ENCODE data around the gene MC1R. TPM values are rescaled to one million over a fixed set of nuclear protein-coding genes. Genes with fewer than 3 reads are reported as not detected.

MC1R gene
- total RNA-seq, 1 donor from 2014 or later, result 1.2 TPM

DNA sequence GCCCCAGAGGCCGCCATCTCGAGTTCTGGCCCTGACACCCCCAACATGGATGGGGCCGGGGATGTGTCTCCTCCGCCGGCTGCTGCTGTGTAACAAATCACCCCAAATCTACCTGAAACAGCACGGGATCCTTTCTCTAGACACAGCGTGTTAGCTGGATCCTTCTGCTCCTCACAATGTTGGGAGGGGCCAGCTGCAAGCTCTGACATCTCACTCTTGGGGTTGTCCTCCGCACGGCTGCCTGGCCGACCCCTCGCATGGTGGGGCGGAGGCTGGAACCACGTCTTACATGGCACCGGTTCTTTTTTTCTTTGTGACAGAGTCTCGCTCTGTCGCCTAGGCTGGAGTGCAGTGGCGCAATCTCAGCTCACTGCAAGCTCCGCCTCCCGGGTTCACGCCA is 18.3 kb downstream of the MC1R start:
- DNase-seq, result no peak
- TF ChIP-seq, protein P1, sequence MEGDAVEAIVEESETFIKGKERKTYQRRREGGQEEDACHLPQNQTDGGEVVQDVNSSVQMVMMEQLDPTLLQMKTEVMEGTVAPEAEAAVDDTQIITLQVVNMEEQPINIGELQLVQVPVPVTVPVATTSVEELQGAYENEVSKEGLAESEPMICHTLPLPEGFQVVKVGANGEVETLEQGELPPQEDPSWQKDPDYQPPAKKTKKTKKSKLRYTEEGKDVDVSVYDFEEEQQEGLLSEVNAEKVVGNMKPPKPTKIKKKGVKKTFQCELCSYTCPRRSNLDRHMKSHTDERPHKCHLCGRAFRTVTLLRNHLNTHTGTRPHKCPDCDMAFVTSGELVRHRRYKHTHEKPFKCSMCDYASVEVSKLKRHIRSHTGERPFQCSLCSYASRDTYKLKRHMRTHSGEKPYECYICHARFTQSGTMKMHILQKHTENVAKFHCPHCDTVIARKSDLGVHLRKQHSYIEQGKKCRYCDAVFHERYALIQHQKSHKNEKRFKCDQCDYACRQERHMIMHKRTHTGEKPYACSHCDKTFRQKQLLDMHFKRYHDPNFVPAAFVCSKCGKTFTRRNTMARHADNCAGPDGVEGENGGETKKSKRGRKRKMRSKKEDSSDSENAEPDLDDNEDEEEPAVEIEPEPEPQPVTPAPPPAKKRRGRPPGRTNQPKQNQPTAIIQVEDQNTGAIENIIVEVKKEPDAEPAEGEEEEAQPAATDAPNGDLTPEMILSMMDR (IDR thresholded peaks at IDR 0.05; ENCODE audit: borderline replicate concordance), result no peak
- intact Hi-C loops (cut with micrococcal nuclease), result no loop called here
- H3K27me3 ChIP-seq (ENCODE audit: low read depth), result peaks cover 6% of the 10 kb centered on the region
- no peak overlapping the region for H3K4me3 ChIP-seq
- no peaks in the 10 kb centered on the region for H3K36me3 ChIP-seq
- no peak overlapping the region for H3K27ac ChIP-seq (replicated peaks)
- no peaks in the 10 kb centered on the region for H3K9me3 ChIP-seq (replicated peaks)
- H3K4me1 ChIP-seq, result no peaks in the 10 kb centered on the region

DNA sequence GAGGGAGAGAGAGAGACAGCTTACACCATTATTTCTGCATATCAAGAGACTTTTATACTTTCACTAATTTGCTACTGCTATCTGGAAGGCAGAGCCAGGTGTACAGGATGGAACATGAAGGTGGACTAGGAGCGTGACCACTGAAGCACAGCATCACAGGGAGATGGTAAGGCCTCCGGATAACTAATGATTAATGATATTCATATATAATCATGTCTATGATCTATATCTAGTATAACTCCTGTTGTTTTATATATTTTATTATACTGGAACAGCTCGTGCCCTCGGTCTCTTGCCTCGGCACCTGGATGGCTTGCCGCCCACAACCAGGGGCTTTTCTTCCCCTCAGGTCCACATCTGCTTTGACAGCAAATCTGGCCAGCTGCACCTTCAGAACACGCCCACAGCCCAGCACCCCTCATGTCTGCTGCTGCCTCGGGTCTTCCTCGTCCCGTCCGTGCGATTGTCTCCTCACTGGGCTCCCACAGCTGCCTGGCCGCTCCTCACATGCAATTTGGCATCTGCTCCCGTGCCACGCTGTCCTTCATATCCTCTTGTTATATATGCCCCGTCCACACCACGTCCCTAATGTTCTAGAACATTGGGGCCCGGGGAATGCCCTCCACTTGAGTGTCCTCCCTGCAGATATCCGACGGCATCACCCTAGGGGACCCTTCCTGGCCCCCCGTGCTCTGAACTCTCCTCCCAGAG is 19.7 kb downstream of the MC1R start:
- TF ChIP-seq, protein P1 (IDR thresholded peaks at IDR 0.05; ENCODE audit: borderline replicate concordance), result no peak
- H3K4me1 ChIP-seq, result no peaks in the 10 kb centered on the region
- H3K36me3 ChIP-seq, result no peaks in the 10 kb centered on the region
- peaks cover 6% of the 10 kb centered on the region for H3K27me3 ChIP-seq (ENCODE audit: low read depth)
- no peak overlapping the region for H3K27ac ChIP-seq (replicated peaks)
- no peak overlapping the region for H3K4me3 ChIP-seq
- DNase-seq, result no peak
- intact Hi-C loops (cut with micrococcal nuclease), result no loop called here
- no peaks in the 10 kb centered on the region for H3K9me3 ChIP-seq (replicated peaks)

DNA sequence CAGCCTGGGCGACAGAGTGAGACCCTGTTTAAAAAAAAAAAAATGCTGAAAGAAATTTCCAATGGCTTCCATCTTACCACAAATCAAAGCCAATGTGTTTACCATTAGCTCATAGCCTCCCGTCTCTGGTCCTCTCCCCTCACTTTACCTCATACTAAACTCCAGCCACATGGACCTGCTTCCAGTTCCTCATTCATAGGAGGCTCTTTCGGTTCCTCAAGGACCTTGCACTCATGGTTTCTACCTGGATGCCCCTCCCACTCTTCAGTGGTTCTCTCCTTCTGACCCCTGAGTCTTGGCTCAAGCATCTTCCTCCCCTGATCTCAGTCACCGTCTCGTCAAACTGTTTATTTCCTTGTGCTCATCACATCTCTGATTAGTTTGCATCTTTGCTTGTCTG is 26.1 kb downstream of the MC1R start:
- no peaks in the 10 kb centered on the region for H3K9me3 ChIP-seq (replicated peaks)
- H3K36me3 ChIP-seq, result no peaks in the 10 kb centered on the region
- no peak overlapping the region for H3K4me3 ChIP-seq
- DNase-seq, result no peak
- TF ChIP-seq, protein P1 (IDR thresholded peaks at IDR 0.05; ENCODE audit: borderline replicate concordance), result no peak
- H3K27me3 ChIP-seq (ENCODE audit: low read depth), result peaks cover 21% of the 10 kb centered on the region
- peaks cover 18% of the 10 kb centered on the region for H3K4me1 ChIP-seq
- H3K27ac ChIP-seq (replicated peaks), result no peak overlapping the region
- intact Hi-C loops (cut with micrococcal nuclease), result no loop called here

DNA sequence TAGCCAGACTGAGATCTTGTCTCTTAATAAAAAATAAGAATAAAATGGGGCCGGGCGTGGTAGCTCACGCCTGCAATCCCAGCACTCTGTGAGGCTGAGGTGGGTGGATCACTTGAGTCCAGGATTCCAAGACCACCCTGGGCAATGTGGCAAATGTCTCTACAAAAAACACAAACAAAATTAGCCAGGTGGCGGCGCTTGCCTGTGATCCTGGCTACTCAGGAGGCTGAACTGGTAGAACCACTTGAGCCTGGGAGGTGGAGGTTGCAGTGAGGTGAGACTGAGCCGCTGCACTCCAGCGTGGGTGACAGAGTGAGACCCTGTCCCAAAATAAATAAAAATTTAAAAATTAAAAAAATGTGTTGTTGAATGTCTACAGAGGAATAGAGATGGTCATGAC is 27.0 kb downstream of the MC1R start:
- TF ChIP-seq, protein P1 (IDR thresholded peaks at IDR 0.05; ENCODE audit: borderline replicate concordance), result no peak
- intact Hi-C loops (cut with micrococcal nuclease), result no loop called here
- no peak for DNase-seq

DNA sequence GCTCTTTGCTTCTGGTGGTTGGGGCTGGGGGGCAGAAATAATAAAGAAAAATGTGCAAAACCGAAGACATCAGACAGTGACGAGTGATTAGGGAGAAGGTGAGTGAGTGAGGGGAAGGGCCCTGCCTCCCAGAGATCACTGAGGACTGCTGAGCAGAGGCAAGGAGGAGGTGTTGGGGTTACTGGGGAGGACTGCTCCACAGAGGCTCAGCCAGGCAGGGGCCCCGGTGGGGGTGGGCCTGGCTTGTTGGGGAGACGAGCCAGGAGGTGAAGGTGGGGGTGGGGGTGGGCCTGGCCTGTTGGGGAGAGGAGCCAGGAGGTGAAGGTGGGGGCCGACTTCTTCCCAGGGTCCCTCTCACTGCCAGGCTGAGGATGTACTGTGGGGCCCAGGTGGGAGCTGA is 27.9 kb downstream of the MC1R start:
- Histone ChIP-seq H3K36me3 (no peaks in the 10 kb centered on the region), H3K4me3 (no peak overlapping the region), H3K4me1 (peaks cover 21% of the 10 kb centered on the region), H3K9me3 (replicated peaks) (no peaks in the 10 kb centered on the region), H3K27me3 (ENCODE audit: low read depth) (peaks cover 21% of the 10 kb centered on the region), H3K27ac (replicated peaks) (no peak overlapping the region)
- intact Hi-C loops (cut with micrococcal nuclease), result no loop called here
- DNase-seq, result no peak
- TF ChIP-seq, protein P1 (IDR thresholded peaks at IDR 0.05; ENCODE audit: borderline replicate concordance), result no peak

More for the DNA sequence above, 27.0 kb downstream of the MC1R start:
- Histone ChIP-seq H3K4me3 (no peak overlapping the region), H3K27ac (replicated peaks) (no peak overlapping the region), H3K27me3 (ENCODE audit: low read depth) (peaks cover 21% of the 10 kb centered on the region), H3K36me3 (no peaks in the 10 kb centered on the region), H3K4me1 (peaks cover 21% of the 10 kb centered on the region), H3K9me3 (replicated peaks) (no peaks in the 10 kb centered on the region)
